GM10266 (cell line): ENCODE measurements around the gene ZNF805.
"Not testable (repeated sequence)": the region's sequence is repeated elsewhere in the genome, so short reads cannot be mapped to it uniquely, and the experiment has no call there.

Experiments used
- DNase-seq: peaks from one replicate; pipeline ENCODE4 v3.0.0; 2012; ENCODE audit errors: extremely low spot score
- TF ChIP-seq, protein P1 (sequence below): IDR thresholded peaks from 2 replicates; pipeline ENCODE4 v1.5.1; 2012; ENCODE audit warnings: mild to moderate bottlenecking, low read depth; ENCODE audit not compliant: control insufficient read depth, insufficient read depth; ENCODE audit errors: missing control alignments

The ZNF805 gene

DNA sequence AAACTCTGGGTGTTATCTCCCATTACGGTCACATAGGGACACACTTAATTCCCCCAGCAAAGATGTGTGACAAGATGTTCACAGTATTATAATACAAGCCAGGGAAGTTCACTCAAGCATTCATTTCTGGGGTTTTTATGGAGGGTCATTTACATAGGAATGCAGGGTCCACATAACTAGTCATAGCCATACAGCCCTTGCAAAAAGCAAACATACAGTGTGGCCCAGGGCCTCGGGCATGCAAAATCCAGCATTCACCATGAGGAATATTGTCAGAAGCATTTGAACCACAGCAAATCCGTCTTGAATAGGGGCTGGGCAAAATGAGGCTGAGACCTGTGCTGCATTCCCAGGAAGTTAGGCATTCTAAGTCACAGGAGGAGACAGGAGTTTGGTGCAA lies 26.9 kb downstream of the ZNF805 start:
- TF ChIP-seq, protein P1, sequence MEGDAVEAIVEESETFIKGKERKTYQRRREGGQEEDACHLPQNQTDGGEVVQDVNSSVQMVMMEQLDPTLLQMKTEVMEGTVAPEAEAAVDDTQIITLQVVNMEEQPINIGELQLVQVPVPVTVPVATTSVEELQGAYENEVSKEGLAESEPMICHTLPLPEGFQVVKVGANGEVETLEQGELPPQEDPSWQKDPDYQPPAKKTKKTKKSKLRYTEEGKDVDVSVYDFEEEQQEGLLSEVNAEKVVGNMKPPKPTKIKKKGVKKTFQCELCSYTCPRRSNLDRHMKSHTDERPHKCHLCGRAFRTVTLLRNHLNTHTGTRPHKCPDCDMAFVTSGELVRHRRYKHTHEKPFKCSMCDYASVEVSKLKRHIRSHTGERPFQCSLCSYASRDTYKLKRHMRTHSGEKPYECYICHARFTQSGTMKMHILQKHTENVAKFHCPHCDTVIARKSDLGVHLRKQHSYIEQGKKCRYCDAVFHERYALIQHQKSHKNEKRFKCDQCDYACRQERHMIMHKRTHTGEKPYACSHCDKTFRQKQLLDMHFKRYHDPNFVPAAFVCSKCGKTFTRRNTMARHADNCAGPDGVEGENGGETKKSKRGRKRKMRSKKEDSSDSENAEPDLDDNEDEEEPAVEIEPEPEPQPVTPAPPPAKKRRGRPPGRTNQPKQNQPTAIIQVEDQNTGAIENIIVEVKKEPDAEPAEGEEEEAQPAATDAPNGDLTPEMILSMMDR, result no peak
- DNase-seq, result no peak

DNA sequence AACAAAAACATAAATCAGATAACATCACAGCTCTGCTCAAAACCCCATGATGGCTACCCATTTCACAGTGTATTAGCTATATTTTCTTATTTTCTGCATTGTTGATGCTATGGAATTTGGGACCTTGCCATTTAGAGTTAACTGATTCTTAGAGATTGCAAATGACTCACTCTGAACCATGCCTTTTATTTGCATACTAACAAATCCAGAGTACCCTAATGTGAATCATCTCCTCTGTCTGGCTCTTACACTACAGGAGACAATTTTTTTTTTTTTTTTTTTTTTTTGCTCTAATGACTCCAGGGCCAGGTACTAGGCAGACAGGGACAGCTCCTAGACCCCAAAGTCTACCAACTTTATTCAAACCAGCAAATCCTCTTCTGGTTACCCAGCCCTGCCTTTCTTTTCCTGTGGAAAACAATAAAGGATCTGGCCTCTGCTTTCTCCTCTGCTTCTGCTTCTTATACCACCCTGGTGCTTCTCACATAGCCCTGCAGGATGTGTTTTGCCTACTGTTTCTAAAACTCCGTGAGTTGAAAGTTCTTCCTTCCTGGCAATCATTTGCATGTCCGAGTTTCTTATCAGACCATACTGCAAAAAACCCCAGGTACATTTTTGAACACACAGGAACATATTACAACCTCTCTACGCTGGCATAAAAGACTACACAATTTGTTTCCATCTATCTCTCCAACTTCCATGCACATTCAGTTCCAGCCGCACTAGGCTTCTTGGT lies 29.3 kb downstream of the ZNF805 start:
- TF ChIP-seq, protein P1, result no peak
- no peak for DNase-seq

DNA sequence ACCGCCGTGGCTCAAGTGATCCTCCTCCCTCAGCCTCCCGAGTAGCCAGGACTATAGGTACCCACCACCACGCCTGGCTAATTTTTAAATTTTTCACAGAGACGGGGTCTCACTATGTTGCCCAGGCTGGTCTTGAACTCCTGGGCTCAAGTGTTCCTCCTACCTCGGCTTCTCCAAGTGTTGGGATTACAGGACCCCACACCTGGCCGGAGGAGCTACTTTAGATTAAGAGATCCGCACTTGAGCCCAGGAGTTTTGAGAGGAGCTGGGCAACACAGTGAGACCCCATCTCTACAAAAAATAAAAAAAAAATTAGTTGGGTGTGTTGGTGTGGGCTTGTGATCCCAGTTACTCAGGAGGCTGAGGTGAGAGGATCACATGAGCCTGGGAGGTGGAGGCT lies 30.8 kb downstream of the ZNF805 start:
- TF ChIP-seq, protein P1, result no peak
- no peak for DNase-seq

DNA sequence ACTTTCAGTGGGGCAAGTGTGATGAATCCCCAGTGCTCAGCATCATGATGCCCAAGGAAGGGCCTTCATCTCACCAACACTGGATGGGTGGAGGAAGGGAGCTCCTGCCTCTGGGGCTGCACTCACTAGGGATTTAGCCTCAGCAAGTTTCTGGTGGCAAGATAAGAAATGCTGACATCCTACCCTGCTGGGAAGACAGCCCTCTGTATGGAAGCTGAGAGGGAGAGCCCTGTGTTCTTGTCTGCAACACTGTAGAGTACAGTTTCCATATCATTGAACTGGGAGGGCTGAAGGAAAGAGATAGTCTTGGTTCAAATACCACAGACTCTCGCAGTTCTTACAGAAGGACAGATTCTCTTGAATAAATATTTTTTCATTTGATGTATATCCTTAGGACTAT lies 32.6 kb downstream of the ZNF805 start:
- DNase-seq, result no peak
- TF ChIP-seq, protein P1, result no peak

DNA sequence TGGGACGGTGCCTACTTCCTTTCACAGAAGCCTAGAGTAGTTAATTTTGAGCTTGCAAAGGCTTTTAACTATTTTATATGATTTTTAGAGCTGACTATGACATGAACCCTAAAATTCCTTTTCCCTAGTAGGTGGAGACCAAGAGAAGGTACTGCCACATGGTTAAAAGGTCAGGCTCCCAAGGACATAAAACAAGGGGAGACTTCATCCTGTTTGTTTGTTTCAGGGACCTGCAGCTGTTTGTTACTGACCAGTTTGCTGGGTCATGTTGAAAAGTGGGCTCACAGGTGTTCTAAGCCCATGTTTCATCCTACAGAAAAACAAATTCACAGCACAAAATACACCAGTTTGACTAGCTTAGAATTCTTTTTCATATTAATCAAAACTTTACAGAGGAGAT lies 36.0 kb downstream of the ZNF805 start:
- DNase-seq, result no peak
- TF ChIP-seq, protein P1, result no peak

DNA sequence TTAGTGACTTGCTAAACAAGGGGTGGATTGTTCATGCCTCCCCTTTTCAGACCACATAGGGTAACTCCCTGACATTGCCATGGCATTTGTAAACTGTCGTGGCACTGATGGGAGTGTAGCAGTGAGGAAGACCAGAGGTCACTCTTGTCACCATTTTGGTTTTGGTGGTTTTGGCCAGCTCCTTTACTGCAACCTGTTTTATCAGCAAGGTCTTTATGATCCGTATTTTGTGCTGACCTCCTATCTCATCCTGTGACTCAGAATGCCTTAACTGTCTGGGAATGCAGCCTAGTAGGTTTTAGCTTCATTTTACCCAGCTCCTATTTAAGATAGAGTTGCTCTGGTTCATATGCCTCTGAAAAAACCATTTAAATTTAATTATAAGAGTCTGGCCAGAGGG lies 38.0 kb downstream of the ZNF805 start:
- DNase-seq, result not testable (repeated sequence)

DNA sequence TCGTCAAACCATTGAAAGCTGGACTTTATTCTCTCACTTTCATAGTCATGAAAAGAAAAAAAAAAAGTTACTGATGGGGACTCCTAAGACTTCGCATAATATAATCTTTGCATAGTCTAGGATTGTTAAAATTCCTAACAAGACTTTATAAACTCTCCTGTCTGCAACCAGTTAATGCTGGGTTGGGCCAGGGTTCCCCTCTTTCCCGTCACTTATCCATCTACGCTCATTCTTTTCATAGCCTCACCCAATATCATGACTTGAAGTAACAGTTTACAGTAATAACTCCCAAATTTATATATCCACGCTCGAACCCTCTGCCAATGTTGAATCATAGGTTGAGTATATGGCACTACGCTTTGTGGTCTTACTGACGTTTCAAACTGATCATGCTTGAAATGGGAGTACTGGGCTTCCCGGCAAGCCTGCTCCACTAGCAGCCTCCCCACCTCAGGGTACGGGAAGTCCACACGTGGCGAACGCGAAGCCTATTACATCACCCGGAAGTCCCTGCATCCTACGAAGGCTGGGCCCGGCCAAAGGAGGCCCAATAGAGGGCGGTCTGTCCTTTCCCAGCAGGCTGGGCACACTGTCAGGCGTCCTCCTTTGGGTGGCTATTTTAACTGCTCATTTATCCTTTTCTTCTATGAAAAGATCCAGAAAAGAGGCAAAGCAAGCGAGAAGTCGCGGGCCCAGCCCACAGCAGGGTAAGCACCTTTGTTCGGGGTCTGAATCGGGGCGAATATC lies 39.2 kb downstream of the ZNF805 start:
- DNase-seq, result peak; percentile 80
- TF ChIP-seq, protein P1, result peak; percentile 64
